OCI-LY1 (cell line): ENCODE measurements around the gene IQSEC1.

Source experiments
- H2AFZ ChIP-seq: fragments of 200-600 bp; sonication (generic), shearing (Covaris generic); 2 replicates; pipeline ENCODE4 v1.6.0; 2014; ENCODE audit warnings: antibody characterized with exemption, mild to moderate bottlenecking, low read length
- H3F3A ChIP-seq: fragments of 200-600 bp; sonication (generic), shearing (Covaris generic); 2 replicates; pipeline ENCODE4 v1.6.0; 2014; ENCODE audit warnings: mild to moderate bottlenecking, antibody characterized with exemption, low read length, moderate library complexity; ENCODE audit not compliant: insufficient read depth
- H3K27ac ChIP-seq: fragments of 200-600 bp; sonication (generic); 2 replicates; pipeline ENCODE4 v1.5.1; 2014; ENCODE audit warnings: low read length, mixed run types, mild to moderate bottlenecking, low read depth; ENCODE audit not compliant: poor library complexity, severe bottlenecking
- H3K27me3 ChIP-seq: fragments of 200-600 bp; sonication (generic); 2 replicates; pipeline ENCODE4 v1.6.0; 2014; ENCODE audit warnings: antibody characterized with exemption, mild to moderate bottlenecking, low read length, moderate library complexity; ENCODE audit not compliant: insufficient read depth
- H3K36me3 ChIP-seq: fragments of 200-600 bp; sonication (generic); 2 replicates; pipeline ENCODE4 v1.6.1; 2014; ENCODE audit warnings: mild to moderate bottlenecking, antibody characterized with exemption, low read length, moderate library complexity, mixed read lengths; ENCODE audit not compliant: insufficient read depth
- H3K4me1 ChIP-seq: fragments of 200-600 bp; sonication (generic); 2 replicates; pipeline ENCODE4 v1.5.1; 2014; ENCODE audit warnings: mild to moderate bottlenecking, low read length, moderate library complexity; ENCODE audit not compliant: insufficient read depth, severe bottlenecking
- H3K4me2 ChIP-seq: fragments of 200-600 bp; sonication (generic), shearing (Covaris generic); 2 replicates; pipeline ENCODE4 v1.6.1; 2014; ENCODE audit warnings: low read length
- H3K4me3 ChIP-seq: fragments of 200-600 bp; sonication (generic); 2 replicates; pipeline ENCODE4 v1.5.1; 2014; ENCODE audit warnings: low read length, low read depth, mild to moderate bottlenecking, mixed read lengths; ENCODE audit not compliant: poor library complexity, severe bottlenecking
- H3K79me2 ChIP-seq: fragments of 200-600 bp; shearing (Covaris generic); 2 replicates; pipeline ENCODE4 v1.6.1; 2016; ENCODE audit warnings: mixed run types, low read length, mixed read lengths; ENCODE audit not compliant: insufficient read depth
- H3K9ac ChIP-seq: fragments of 200-600 bp; sonication (generic), shearing (Covaris generic); 2 replicates; pipeline ENCODE4 v1.6.1; 2014; ENCODE audit warnings: mild to moderate bottlenecking, low read length, mixed read lengths
- H3K9me2 ChIP-seq: fragments of 200-600 bp; sonication (generic), shearing (Covaris generic); 2 replicates; pipeline ENCODE4 v1.6.1; 2014; ENCODE audit warnings: low read depth, mild to moderate bottlenecking, low read length, mixed read lengths
- H3K9me3 ChIP-seq: fragments of 200-600 bp; shearing (Covaris generic); 2 replicates; pipeline ENCODE4 v1.6.1; 2014; ENCODE audit warnings: low read length, mixed read lengths
- H4K20me1 ChIP-seq: fragments of 200-600 bp; sonication (generic), shearing (Covaris generic); 2 replicates; pipeline ENCODE4 v1.6.0; 2016; ENCODE audit warnings: mild to moderate bottlenecking, low read length; ENCODE audit not compliant: insufficient read depth
- EZH2 ChIP-seq: fragments of 200-600 bp; sonication (generic), shearing (Covaris generic); IDR thresholded peaks from 2 replicates; pipeline ENCODE4 v1.8.0; 2017; ENCODE audit warnings: borderline replicate concordance, mixed run types, mild to moderate bottlenecking, antibody characterized with exemption, low read length, moderate library complexity, mixed read lengths
- TF ChIP-seq, protein P1 (sequence below): fragments of 200-600 bp; sonication (generic), shearing (Covaris generic); IDR thresholded peaks from 2 replicates; pipeline ENCODE4 v1.5.1; 2017; ENCODE audit warnings: mild to moderate bottlenecking, antibody characterized with exemption, low read length, moderate library complexity, mixed read lengths

IQSEC1 gene

DNA sequence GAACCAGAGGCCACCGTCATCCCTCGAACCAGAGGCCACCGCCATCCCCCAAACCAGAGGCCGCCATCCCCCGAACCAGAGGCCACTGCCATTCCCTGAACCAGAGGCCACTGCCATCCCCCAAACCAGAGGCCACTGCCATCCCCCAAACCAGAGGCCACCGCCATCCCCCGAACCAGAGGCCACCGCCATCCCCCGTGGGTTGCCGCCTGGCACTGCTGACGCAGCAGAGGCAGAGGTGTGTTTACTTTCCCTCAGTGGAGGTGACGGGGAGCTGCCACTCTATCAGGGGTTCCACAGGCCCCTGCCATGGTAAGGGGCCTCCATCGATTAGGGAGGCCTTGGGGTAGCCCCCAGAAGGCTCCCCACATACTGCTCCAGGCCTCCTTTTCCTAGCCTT lies 1.5 kb downstream of the IQSEC1 start:
- Histone ChIP-seq H3K9ac (no peak overlapping the region), H3K4me1 (peaks cover 20% of the 10 kb centered on the region), H3K4me3 (no peak overlapping the region), H3K4me2 (peak overlapping the region; percentile 41), H3K79me2 (no peaks in the 10 kb centered on the region), H2AFZ (no peak overlapping the region), H3K9me2 (no peaks in the 10 kb centered on the region), H4K20me1 (no peaks in the 10 kb centered on the region), H3K27me3 (peaks cover 15% of the 10 kb centered on the region), H3K27ac (no peak overlapping the region), H3K9me3 (no peaks in the 10 kb centered on the region), H3F3A (no peaks in the 10 kb centered on the region), H3K36me3 (no peaks in the 10 kb centered on the region)
- TF ChIP-seq EZH2: no peak

DNA sequence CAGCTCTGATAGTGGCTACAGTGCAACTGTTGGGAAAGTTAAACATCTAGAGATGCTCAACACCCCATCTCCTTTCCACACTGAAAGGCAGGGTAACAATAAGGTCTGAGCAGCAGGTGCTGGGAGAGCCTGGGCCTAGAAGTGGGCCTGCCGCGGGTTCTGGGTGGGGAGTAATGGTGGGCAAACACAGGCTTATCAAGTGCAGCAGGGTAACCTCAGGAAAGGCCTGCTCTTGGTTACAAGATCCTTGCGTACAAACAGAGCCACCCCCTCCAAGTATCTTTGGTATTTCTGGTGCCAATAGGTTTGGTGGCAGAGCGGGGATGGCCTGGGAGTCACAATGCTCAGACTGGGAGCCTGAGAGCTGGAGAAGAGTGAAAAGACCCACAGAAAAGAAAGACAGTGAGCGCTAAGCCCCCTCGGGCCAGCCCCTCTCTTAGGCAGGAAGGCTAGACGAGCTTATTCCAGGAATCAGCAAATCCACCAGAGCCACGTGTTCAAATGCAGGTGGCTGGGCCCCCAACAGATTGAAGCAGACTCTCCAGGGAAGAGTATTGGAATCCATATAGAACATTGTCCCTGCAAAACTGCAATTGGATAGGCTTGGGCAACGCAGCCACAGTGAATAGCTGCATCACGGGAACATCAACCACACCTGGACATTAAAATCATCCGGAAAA lies 2.7 kb downstream of the IQSEC1 start:
- Histone ChIP-seq H3K27me3 (peaks cover 15% of the 10 kb centered on the region), H3K79me2 (no peaks in the 10 kb centered on the region), H3F3A (no peaks in the 10 kb centered on the region), H3K9me3 (no peaks in the 10 kb centered on the region), H3K4me3 (no peak overlapping the region), H3K36me3 (no peaks in the 10 kb centered on the region), H3K4me2 (no peak overlapping the region), H3K9ac (no peak overlapping the region), H4K20me1 (no peaks in the 10 kb centered on the region), H3K4me1 (peaks cover 20% of the 10 kb centered on the region), H3K9me2 (no peaks in the 10 kb centered on the region), H2AFZ (no peak overlapping the region), H3K27ac (no peak overlapping the region)
- TF ChIP-seq EZH2: no peak
- TF ChIP-seq, protein P1, sequence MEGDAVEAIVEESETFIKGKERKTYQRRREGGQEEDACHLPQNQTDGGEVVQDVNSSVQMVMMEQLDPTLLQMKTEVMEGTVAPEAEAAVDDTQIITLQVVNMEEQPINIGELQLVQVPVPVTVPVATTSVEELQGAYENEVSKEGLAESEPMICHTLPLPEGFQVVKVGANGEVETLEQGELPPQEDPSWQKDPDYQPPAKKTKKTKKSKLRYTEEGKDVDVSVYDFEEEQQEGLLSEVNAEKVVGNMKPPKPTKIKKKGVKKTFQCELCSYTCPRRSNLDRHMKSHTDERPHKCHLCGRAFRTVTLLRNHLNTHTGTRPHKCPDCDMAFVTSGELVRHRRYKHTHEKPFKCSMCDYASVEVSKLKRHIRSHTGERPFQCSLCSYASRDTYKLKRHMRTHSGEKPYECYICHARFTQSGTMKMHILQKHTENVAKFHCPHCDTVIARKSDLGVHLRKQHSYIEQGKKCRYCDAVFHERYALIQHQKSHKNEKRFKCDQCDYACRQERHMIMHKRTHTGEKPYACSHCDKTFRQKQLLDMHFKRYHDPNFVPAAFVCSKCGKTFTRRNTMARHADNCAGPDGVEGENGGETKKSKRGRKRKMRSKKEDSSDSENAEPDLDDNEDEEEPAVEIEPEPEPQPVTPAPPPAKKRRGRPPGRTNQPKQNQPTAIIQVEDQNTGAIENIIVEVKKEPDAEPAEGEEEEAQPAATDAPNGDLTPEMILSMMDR: no peak

DNA sequence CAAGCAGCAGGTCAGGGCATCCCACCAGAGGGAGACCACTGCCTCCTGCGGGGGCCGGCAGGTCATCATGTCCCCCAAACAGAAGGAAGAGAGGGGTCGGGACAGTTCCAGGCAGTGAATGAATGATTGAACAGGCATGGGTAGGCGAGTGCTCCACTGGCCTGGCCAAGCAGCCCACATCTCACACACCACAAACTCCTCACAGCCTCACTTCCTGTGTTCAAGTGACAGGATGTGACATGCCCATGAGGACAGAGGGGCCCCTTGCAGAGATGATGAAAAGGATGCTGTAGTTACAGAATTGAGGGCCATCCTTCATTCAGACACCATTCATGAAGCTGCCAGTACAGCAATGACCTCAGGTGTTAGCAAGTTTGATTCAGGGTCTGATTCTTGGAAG lies 3.7 kb downstream of the IQSEC1 start:
- Histone ChIP-seq H3K9me2 (no peaks in the 10 kb centered on the region), H3F3A (no peaks in the 10 kb centered on the region), H3K79me2 (no peaks in the 10 kb centered on the region), H3K4me2 (no peak overlapping the region), H3K9me3 (no peaks in the 10 kb centered on the region), H3K27me3 (peaks cover 14% of the 10 kb centered on the region; the same call in 1 of the 2 replicates), H2AFZ (no peak overlapping the region), H3K4me3 (no peak overlapping the region), H3K27ac (no peak overlapping the region), H3K36me3 (no peaks in the 10 kb centered on the region), H3K9ac (no peak overlapping the region), H3K4me1 (peaks cover 20% of the 10 kb centered on the region), H4K20me1 (no peaks in the 10 kb centered on the region)
- TF ChIP-seq, protein P1: no peak
- TF ChIP-seq EZH2: no peak
